Measurements from ENCODE around the gene CARMIL1.

- TF ChIP-seq, protein P1, sequence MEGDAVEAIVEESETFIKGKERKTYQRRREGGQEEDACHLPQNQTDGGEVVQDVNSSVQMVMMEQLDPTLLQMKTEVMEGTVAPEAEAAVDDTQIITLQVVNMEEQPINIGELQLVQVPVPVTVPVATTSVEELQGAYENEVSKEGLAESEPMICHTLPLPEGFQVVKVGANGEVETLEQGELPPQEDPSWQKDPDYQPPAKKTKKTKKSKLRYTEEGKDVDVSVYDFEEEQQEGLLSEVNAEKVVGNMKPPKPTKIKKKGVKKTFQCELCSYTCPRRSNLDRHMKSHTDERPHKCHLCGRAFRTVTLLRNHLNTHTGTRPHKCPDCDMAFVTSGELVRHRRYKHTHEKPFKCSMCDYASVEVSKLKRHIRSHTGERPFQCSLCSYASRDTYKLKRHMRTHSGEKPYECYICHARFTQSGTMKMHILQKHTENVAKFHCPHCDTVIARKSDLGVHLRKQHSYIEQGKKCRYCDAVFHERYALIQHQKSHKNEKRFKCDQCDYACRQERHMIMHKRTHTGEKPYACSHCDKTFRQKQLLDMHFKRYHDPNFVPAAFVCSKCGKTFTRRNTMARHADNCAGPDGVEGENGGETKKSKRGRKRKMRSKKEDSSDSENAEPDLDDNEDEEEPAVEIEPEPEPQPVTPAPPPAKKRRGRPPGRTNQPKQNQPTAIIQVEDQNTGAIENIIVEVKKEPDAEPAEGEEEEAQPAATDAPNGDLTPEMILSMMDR (IDR thresholded peaks at IDR 0.05; ENCODE audit: control extremely low read depth in 1 of 3, insufficient read depth in 1 of 3, low read depth in 1 of 3, low read length in 3 of 3), result no peak
- TF ChIP-seq CEBPB (IDR thresholded peaks at IDR 0.05; ENCODE audit: low read depth, low read length) (no peak), POLR2A (IDR thresholded peaks at IDR 0.05; ENCODE audit: control extremely low read depth in 1 of 2, low read depth in 2 of 2, low read length in 2 of 2) (no peak), RAD21 (IDR thresholded peaks at IDR 0.05 in 1 of 2, conservative IDR thresholded peaks at IDR 0.05 in 1 of 2; ENCODE audit: low read depth in 2 of 2, low read length in 2 of 2) (no peak), CHD2 (IDR thresholded peaks at IDR 0.05; ENCODE audit: low read length) (no peak), BCL11A (IDR thresholded peaks at IDR 0.05; ENCODE audit: low read depth in 2 of 2, low read length in 2 of 2) (no peak), KDM1A (IDR thresholded peaks at IDR 0.05; ENCODE audit: borderline replicate concordance, low read length) (no peak), EZH2 (IDR thresholded peaks at IDR 0.05; ENCODE audit: low read depth, low read length, severe bottlenecking) (no peak), ASH2L (IDR thresholded peaks at IDR 0.05; ENCODE audit: low read length) (no peak), POLR2AphosphoS5 (IDR thresholded peaks at IDR 0.05; ENCODE audit: low read depth, low read length) (no peak), JUN (IDR thresholded peaks at IDR 0.05; ENCODE audit: low read depth, low read length) (no peak), SP2 (IDR thresholded peaks at IDR 0.05; ENCODE audit: low read length) (no peak), ATF3 (IDR thresholded peaks at IDR 0.05; ENCODE audit: insufficient read depth, low read depth, low read length) (no peak)
Observed at GRCh38 chr6:25628471-25629197, 349.5 kb downstream of the CARMIL1 start.

Data from H1 (cell line).